ENCODE data around the gene SHANK2. TPM values are rescaled to one million over a fixed set of nuclear protein-coding genes. Genes with fewer than 3 reads are reported as not detected.

Gene SHANK2
- total RNA-seq, 1 donor from 2014 or later = 16.0 TPM

GRCh38 chr11:71218789-71219499 lies 33.4 kb downstream of the SHANK2 start:
- TF ChIP-seq CTCF (IDR thresholded peaks at IDR 0.05; ENCODE audit: insufficient read depth, low read length, poor library complexity, severe bottlenecking) = no peak
- Histone ChIP-seq H3K27me3 (ENCODE audit: control insufficient read depth, insufficient read depth, low read length) (no peaks in the 10 kb centered on the region), H3K4me3 (ENCODE audit: low read depth, low read length) (no peak overlapping the region), H3K36me3 (ENCODE audit: control insufficient read depth, insufficient read depth, low read length) (no peaks in the 10 kb centered on the region)
- no peak for DNase-seq (ENCODE audit: low read depth)

- H3K4me3 ChIP-seq (ENCODE audit: low read depth, low read length) = no peak overlapping the region
- no peak for TF ChIP-seq CTCF (IDR thresholded peaks at IDR 0.05; ENCODE audit: insufficient read depth, low read length, poor library complexity, severe bottlenecking)
Measured at GRCh38 chr11:71215425-71215965, 36.9 kb downstream of the SHANK2 start.

GRCh38 chr11:71214553-71215424 lies 37.6 kb downstream of the SHANK2 start:
- Histone ChIP-seq H3K4me3 (ENCODE audit: low read depth, low read length) (no peak overlapping the region), H3K36me3 (ENCODE audit: control insufficient read depth, insufficient read depth, low read length) (no peaks in the 10 kb centered on the region), H3K27me3 (ENCODE audit: control insufficient read depth, insufficient read depth, low read length) (no peaks in the 10 kb centered on the region)
- no peak for TF ChIP-seq CTCF (IDR thresholded peaks at IDR 0.05; ENCODE audit: insufficient read depth, low read length, poor library complexity, severe bottlenecking)
- DNase-seq (ENCODE audit: low read depth) = no peak

More at GRCh38 chr11:71215425-71215965, 36.9 kb downstream of the SHANK2 start:
- Histone ChIP-seq H3K27me3 (ENCODE audit: control insufficient read depth, insufficient read depth, low read length) (no peaks in the 10 kb centered on the region), H3K36me3 (ENCODE audit: control insufficient read depth, insufficient read depth, low read length) (no peaks in the 10 kb centered on the region)
- DNase-seq (ENCODE audit: low read depth) = no peak

- no peak for DNase-seq (ENCODE audit: low read depth)
- Histone ChIP-seq H3K36me3 (ENCODE audit: control insufficient read depth, insufficient read depth, low read length) (no peaks in the 10 kb centered on the region), H3K27me3 (ENCODE audit: control insufficient read depth, insufficient read depth, low read length) (no peaks in the 10 kb centered on the region)
Measured at GRCh38 chr11:71213696-71214552, 38.5 kb downstream of the SHANK2 start.

More at GRCh38 chr11:71213696-71214552, 38.5 kb downstream of the SHANK2 start:
- H3K4me3 ChIP-seq (ENCODE audit: low read depth, low read length) = no peak overlapping the region
- no peak for TF ChIP-seq CTCF (IDR thresholded peaks at IDR 0.05; ENCODE audit: insufficient read depth, low read length, poor library complexity, severe bottlenecking)
